Middle frontal gyrus (tissue), 1 donor: ENCODE measurements around the gene PRR15L.

ENCODE experiments used
- DNase-seq: peaks from one replicate; pipeline ENCODE4 v3.0.0-alpha.2; 2015; ENCODE audit warnings: low spot score; ENCODE audit errors: extremely low spot score

The PRR15L gene

DNA sequence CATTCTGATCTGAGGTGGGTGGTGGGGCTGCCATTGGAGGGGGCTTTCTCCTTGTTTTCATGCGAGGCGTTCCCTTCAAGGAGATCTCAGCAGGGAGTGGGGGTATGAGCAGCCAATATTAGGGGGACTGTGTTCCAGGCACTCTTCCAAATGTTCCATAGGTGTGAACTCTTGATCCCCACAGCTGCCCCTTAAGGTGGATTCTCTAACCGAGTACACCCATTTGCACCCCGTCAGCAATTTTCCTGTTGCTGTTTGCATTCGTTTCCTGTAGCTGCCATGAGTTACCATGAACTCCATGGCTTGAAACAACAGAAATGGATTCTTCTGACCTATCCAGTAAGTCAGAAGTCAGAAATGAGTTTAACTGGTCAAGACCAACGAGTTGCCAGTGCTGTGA, 3.7 kb upstream of the PRR15L start:
- no peak for DNase-seq

DNA sequence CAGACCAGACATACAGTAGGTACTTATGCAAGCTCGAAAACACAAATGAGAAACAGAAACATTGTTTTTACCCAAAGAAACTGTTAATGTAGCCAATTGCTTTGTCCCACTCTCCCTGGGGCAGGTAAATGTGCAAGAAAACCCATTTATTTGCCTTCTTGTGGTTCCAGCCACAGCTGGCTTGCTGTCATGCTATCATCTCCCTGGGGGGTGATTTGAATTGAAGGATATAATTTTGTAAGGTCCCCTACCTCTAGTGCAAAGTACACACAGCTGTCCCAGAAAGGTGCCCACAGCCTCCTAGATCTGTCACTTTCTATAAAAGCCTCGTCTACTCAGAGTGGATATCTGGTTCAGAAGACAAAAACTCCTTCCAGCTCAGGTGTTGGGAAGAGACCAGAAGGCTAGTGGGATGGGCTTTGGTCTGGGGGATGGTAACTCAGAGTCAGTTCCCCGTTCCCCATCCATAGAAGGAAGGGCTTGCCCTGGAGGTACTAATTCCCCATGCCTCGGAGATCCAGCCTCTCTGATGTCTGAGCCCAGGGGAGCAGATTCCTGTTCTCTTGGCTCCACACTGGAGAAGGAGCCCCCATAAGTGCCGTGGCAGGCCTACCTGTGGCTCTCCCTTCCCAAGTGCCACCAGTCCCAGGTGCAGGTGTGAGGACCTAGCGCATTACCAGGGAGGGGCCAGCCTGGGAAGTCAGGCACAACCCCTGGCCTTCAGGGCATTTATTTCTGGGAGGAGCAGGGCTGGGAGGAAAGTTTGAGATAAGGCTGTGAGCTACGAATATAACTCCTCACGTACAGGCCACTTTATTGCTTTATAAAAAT, 2.4 kb upstream of the PRR15L start:
- no peak for DNase-seq

DNA sequence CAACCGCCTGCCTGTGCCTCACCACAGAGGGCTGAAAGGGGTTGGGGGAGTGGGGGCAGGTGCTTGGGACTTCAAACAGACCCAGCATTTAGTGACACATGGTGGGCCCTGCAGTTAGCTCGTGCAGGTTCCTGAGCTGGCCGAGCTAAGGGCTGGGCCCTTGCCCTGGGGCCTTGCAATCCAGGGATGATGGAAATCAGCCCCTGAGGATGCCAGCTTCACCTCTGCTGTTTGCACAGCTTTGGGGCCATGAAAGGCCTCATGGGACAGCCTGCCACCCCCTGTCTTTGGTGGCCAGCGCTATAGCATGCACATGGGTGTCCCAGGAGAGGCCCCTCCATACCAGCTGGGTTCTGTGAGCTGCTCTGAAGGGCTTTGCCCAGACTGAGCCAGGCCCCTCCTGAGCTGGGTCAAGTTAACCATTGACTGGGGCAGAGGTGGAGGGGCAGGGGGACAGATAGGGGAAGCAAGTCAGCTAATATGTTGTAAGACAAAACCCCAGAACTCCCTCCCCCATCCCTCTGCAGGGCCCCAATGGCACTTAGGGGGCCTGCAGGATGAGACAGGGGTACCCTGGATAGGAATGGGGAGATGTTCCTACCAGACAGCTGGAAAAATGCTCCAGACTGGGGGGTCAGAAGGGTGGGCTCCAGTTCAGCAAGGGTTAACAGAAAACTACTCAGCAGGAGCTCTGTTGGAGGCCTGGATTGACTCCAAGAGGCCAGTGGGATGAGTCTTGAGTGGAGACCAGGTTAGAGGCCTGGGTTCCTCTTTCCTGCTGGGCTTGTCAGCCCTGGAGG, 692 bp downstream of the PRR15L start:
- no peak for DNase-seq

DNA sequence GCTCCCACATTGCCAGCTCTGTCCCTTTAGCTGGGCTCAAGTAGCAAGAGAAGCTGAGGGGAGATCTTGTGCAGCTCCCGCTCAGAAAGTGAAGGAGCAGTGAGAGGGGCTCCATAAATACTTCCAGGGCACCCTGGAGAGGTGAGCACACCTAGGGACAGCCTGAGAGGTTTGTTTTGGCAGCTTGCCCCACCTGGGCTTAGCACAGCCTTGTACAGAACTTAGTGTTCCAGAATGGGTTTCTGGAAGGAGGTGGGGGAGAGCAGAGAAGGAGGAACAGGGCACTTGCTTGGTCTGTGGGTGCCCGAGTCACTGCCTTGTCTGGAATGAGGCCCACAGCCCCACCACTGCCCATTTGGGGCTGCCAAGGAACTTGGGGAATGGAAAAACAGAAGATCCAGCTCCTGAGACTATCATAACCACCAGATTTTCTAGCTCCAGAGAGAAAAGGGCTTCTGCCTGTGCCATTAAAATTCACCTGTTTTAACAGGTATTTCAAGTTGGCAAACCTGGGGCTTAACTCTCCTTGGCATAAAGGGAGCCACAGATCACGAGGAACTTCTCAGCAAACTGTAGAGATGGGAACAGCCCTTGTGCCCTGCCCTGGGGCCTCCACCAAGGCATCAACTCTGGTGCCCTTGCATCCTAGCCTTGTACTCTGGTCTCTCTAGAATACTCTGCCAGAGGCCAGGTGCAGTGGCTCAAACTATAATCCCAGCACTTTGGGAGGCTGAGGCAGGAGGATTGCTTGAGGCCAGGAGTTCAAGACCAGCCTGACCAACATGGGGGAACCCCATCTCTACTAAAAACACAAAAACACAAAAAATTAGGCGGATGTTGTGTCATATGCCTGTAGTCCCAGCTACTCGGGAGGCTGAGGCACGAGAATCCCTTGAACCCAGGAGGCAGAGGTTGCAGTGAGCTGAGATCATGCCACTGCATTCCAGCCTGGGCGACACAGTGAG, 1.9 kb downstream of the PRR15L start:
- no peak for DNase-seq

DNA sequence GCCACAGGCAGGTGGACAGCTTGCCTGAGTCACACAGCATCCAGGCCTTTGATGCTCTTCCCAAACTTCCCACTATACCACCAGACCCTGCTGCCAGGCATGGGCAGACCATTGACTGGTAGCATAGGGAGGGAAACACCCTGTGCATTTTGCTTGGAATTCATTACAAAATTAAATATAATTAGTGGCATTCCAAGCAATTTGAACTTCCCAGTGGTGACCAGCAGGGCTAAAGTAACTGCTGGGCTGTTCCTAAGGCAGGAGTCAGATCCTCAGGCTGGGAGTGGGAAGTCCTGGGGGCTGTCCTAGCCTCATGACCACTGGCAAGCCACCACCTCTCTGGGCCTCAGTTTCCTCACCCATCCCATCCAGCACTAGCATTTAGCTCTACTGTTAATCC, 3.8 kb downstream of the PRR15L start:
- DNase-seq = no peak

DNA sequence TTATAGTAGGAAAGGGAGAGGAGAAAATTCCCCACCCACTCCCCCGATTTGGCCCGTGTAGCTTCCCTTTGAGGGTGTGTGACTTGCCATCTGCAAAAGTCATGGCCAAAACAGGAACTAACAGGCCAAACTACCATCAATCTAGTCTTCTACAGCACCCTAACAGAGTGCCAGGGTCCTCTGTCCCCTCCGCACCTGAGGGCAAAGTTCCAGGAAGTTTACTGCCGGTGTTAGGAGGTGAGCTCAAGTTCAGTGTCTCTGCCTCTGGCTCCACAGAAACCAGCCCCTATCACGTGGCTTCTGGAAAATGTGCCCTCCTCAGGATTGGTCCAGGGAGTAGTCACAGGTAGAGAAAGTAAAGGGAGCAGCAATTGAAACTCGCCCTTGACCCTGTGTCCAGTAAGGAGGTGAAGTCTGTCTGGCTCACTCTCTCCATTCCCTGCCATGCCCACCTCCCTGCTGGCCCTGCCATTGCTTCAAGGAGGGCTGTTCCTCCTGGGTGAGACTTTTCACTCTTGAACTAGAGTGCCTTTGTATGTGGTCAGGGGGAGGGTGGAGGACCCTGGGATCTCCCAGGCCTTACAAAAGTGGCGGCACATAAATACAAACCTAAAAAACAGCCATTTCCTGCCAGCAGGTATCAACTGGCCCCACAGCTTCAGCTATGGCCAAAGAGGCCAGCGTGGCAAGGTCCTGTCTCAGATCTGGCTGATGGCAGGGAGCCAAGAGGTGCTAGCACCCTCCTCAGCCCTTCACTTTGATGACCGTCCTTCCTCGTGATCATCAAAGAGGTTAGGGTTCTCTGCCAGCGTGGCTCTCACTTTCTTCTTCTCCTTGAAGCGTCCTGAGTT, 5.3 kb downstream of the PRR15L start:
- no peak for DNase-seq

DNA sequence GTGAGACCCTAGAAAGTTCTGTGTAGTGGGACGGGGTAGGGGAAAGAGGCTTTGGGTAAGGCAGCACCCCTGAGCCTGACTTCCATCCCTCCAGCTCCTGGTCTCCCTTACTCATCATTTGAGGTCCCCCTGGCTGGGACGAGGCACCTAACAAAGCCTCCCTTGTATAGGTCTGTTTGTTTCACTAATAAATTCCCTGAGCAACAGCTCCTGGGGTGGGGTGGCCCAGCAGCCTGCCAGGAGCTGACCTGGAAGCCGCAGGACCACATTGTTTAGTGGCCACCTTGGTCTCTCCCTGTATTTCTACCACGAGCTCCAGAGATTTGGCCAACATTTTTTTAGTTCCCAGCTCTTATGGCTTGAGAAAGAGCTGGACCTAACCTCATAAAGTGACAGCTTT, 7.2 kb downstream of the PRR15L start:
- DNase-seq = no peak

DNA sequence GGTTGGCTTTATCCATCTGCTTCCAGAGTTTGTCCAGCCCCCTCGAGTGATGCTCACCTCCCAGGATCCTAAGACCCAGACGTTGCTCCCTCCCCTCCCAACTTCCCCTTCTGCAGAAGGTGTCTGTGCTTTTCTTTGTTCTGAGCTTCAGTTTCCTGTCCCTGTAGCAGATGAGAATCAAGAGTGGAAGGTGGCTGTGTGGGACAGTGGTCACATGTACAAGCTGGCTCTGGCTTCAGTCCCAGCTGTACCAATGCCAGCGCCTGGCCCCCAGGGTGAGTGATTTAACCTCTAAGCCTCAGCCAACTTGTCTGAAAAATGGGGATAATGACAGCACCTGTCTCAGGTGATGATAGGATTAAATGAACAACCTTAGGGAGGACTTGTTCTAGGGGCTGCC, 7.7 kb downstream of the PRR15L start:
- DNase-seq = no peak

DNA sequence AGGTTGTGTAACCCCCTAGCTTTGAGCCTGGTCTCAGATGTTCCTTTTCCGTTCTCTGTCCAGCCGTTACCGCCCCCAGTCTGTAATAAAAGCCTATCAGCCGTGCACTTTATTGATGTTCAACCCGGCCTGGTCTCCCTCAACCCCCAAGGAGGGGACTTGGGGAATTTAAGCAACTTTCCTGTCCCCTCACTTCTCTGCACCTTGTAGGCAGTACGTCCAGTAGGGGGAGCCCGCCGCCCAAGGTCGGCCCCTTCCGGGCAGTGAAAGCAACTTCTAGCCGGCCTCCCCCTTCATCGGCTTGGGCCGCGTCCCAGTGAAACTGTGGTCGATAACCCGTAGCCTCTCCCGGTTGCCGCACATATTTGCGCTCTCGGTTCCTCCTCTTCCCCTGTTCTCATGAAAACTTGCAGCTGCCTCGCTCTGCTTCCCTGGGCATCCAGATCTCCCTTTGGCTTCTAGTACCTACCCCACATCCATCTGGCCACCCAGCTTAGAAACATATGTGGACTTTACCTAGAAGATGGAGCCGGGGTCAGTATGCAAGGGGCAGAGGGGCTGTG, 8.4 kb downstream of the PRR15L start:
- DNase-seq = peak; percentile 55

DNA sequence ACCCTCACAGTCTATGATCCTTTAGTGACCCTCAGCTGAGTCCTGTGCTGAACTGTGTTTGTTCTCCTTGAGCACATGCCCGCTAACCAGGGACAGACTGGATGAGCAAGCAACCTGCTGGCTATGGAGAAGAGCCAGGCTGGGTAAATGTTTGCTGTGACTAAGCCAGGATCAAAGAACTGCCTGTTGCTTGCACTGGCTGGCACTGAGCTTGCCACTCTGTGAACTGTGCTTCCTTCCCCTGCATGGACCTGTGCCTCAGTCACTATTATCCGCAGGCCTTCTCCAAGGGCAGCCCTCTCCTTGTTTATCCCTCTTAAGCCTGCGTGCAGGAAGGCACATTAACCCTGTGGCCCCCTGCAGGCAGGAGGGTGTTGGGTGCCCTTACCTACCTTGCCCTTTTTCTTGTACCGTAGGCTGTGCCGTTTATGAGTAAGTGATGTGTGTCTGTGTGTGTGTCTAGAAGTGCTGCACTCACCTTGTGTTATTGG, 8.9 kb downstream of the PRR15L start:
- no peak for DNase-seq

DNA sequence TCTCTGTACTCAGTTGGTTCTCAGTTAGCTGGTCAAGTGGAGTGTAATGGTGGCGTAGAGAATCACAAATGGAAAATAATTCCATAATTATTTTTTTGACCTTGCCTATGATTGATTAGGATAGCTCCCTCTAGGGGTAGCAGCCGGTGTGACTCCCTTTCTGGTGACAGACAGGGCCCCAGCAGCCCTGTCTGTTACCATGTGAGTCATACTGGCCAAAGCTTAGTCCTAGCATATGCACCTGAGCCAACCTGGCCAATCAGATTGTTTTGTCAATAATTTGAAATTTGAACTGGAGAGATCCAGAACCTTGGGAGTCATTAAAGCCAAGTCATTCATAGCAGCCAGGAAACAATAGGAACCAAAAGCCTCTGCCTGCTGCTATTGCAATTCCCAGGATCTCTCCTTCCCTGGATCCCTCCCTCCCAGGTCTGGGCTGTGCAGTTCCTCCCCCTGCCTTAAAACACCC, 10.7 kb downstream of the PRR15L start:
- no peak for DNase-seq

DNA sequence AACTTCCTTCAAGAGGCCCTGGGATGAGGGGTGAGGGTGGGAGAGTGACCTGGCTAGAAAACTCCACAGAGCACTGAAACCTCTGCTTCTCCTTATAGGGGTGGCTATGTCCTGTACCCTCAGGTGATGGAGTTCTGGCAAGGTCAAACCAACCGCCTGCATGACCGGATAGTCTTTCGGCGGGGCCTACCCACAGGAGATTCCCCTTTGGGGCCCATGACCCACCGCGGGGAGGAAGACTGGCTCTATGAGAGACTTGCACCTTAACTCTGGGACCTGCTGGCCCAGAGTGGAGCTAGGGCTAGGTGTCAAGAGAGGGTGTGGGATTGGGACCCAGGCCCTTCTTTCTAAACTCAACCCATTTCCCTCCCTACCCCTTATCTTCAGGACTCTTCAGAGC, 11.2 kb downstream of the PRR15L start:
- no peak for DNase-seq

DNA sequence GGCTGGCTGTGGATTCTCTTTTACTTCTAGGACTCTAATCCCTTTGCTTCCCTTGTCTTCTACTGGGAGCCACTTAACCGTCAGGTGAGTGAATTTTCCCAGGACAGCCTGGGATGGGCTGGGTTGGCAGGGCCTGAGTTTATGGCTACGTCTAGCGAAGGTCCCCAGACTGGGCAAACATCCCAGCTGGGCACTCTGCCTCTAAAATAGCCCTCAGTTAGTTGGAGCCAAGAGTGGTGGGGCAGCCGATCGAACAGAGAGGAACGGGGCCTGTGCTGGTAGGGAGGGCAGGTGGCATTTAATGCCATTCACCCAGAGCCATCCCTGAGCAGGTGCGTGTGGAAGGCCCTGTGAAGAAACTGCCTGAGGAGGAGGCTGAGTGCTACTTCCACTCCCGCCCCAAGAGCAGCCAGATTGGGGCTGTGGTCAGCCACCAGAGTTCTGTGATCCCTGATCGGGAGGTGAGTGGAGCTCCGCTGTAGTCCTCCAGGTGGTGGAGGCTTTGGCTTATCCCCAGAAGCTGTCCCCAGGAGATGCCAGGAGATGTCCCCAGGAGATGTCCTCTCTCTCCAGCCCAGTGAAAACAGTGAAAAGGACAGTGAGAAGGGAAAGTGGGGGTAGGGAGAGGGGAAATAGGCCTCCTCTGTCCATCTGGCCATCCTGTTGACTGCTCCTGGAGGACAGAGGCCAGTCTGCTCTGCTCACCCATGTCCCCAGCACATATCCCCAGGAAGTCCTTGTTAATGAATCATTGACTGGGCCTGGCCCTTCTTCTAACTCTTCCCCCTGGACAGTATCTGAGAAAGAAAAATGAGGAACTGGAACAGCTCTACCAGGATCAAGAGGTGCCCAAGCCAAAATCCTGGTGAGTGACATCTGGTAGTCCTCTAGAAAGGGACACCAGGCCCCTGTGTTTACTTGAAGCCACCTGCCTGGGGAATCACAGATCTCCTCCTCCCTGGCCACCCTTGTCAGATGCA, 11.9 kb downstream of the PRR15L start:
- no peak for DNase-seq

DNA sequence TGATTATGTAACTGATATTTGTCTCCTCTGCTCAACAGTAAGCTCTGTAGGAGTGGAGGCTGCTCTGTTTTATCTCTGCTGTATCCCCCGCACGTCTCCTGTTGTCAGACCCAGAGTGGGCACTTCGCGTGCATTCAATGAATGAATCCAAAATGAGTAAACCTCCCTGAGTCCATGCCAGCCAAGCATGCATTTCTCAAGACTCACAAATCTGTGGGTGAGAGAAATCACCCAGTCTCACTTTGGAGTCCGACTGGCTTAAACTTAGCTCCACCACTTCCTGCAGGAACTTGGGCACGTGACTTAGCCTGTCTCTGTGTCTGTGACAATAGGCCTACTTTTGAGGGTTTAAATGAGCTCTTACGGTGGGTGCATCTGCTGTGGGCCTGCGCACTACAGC, 12.6 kb downstream of the PRR15L start:
- peak; percentile 23 for DNase-seq

DNA sequence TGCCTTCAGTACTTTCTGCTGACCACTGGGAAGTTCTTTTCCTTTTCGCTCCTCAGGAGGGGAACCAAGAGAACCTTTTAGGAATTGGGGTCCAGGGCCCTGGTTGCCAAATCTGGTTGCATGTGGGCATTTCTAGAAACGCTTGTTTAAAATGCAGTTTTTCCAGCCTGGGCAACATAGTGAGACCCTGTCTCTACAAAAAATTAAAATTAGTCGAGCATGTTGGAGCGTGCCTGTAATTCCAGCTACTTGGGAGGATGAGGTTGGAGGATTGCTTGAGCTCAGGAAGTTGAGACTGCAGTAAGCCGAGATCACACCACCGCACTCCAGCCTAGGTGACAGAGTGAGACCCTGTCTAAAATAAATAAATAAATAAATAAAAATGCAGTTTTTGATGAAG, 15.1 kb downstream of the PRR15L start:
- no peak for DNase-seq

DNA sequence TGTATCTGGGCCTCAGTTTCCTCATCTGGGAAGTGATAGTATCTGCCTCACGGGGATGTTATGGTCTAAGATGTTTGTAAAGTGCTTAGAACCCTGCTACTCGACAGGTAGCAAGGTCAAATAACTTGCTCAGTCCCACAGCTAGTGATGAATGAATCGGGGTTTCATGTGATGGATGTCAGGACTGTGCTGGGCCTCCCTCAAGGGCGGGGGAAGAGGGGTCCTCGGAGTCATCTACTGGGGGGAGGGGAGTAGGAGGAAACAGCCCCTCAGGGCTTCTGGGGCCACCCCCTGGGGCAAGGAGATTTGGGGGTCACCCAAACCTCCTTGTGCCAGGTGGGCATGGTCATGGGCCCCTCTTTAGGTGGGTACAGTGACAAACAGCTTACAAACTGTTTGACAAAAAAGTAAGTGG, 15.6 kb downstream of the PRR15L start:
- no peak for DNase-seq

DNA sequence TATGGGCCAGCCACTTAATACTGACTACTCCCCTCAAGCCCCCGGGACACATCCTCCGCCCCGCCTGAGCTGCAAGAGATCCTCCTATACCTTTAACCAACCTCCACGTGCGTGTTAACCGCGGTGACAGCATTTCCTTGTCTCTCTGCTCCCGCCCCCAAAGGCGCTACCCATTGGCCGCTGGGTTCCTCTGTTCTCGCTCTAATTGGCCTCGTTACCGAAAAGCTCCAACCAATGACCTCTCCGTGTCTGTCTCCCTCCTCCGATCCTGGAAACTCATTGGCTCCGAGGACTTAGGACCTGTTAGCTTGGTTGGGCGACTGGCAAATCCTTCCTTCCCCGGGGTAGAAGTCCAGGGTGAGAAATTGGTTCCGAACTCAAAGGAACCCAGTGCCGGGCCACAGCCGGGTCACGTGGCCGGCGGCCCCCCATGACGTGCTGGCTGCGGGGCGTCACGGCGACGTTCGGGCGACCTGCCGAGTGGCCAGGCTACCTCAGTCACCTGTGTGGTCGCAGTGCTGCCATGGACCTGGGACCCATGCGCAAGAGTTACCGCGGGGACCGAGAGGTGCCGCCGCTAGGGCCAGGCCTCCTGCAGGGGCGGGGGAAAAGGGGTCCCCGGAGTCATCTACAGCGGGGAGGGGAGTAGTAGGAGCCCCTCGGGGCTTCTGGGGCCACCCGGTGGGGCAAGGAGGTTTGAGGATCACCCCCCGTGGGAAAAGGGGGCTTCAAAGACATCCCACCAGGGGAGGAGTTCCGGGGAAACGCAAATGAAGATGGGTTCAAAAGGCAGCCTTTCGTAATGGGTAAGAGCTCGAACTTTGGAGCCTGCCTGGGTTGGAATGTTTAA, 16.2 kb downstream of the PRR15L start, which contains the start of gene PNPO:
Gene PNPO (plus strand): TSS at position 326 of the 850 bp plus-strand sequence. CDS start 105 bp downstream, at position 431.
- peak; percentile 98 for DNase-seq

DNA sequence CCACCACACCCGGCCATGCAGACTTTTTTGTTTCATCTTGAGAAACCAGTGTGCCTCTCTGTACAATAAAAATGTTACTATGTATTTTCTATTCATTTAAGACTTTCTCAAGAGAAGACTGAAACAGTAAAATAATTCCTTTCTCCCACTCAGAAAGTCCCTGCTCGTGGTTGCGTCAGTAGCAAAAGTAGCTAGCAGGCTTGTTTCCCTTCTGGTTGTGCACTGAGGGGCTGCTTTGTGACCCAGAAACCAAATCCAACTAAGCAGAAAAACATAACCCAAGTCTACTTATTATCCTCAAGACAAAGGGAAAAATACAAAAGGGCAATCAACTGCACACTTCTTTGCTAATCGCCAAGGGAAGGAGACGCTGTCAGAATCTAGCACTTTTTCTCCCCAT, 19.7 kb downstream of the PRR15L start:
- DNase-seq = no peak
